GM12873 (cell line): ENCODE data around the gene EHD2.

Experiments
- TF ChIP-seq, protein P1 (sequence below): IDR thresholded peaks from 2 replicates; pipeline ENCODE4 v1.5.1; 2012; ENCODE audit warnings: low read depth, mild to moderate bottlenecking, moderate library complexity, low read length, control low read depth; ENCODE audit not compliant: insufficient read depth; ENCODE audit errors: missing control alignments

The EHD2 gene

DNA sequence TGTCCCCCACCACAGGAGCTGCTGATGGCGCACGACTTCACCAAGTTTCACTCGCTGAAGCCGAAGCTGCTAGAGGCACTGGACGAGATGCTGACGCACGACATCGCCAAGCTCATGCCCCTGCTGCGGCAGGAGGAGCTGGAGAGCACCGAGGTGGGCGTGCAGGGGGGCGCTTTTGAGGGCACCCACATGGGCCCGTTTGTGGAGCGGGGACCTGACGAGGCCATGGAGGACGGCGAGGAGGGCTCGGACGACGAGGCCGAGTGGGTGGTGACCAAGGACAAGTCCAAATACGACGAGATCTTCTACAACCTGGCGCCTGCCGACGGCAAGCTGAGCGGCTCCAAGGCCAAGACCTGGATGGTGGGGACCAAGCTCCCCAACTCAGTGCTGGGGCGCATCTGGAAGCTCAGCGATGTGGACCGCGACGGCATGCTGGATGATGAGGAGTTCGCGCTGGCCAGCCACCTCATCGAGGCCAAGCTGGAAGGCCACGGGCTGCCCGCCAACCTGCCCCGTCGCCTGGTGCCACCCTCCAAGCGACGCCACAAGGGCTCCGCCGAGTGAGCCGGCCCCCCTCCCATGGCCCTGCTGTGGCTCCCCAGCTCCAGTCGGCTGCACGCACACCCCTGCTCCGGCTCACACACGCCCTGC is 27.8 kb downstream of the EHD2 start:
- TF ChIP-seq, protein P1, sequence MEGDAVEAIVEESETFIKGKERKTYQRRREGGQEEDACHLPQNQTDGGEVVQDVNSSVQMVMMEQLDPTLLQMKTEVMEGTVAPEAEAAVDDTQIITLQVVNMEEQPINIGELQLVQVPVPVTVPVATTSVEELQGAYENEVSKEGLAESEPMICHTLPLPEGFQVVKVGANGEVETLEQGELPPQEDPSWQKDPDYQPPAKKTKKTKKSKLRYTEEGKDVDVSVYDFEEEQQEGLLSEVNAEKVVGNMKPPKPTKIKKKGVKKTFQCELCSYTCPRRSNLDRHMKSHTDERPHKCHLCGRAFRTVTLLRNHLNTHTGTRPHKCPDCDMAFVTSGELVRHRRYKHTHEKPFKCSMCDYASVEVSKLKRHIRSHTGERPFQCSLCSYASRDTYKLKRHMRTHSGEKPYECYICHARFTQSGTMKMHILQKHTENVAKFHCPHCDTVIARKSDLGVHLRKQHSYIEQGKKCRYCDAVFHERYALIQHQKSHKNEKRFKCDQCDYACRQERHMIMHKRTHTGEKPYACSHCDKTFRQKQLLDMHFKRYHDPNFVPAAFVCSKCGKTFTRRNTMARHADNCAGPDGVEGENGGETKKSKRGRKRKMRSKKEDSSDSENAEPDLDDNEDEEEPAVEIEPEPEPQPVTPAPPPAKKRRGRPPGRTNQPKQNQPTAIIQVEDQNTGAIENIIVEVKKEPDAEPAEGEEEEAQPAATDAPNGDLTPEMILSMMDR = no peak

DNA sequence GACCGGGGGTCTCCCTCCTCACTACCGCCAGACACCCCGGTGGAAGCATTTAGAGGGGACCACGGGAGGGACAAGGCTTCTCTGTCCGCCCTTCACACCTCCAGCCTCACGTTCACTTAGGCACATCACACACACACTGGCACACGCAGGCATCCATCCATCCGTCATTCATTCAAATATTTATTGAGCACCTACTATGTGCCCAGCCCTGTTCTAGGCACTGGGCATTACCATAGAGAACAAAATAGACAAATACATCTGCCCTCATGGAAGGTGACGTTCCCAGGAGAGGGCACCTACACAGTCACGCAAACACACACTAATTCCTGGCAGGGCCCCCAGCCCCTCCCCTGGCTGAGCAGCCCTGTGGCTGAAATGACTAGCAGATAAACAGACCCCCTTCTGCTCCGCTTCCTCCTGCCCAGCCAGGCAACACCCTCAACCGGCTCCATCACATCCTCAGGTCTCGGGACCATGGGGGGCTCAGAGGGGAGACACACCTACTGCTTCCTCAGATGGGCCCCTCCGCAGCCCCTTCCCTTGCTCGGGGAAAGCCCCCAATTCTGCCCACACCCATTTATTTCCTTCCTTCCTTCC is 28.4 kb downstream of the EHD2 start:
- TF ChIP-seq, protein P1 = no peak

DNA sequence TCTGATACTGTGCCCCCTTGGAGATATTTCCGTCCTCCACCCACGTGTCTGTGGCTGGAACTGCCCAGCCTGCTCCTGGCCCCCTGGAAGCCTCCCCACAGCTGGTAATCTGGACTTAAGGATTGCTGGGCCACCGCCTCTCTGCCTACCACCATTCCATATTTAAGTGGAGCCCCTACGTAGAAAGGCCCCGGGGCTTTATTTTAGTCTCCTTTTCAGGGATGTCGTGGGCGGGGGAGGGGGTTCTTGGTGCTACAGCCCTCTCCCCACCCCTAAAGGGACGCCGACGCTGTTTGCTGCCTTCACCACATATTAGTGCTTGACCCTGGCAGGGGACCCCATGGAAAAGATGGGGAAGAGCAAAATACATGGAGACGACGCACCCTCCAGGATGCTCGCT is 29.4 kb downstream of the EHD2 start:
- TF ChIP-seq, protein P1 = no peak

DNA sequence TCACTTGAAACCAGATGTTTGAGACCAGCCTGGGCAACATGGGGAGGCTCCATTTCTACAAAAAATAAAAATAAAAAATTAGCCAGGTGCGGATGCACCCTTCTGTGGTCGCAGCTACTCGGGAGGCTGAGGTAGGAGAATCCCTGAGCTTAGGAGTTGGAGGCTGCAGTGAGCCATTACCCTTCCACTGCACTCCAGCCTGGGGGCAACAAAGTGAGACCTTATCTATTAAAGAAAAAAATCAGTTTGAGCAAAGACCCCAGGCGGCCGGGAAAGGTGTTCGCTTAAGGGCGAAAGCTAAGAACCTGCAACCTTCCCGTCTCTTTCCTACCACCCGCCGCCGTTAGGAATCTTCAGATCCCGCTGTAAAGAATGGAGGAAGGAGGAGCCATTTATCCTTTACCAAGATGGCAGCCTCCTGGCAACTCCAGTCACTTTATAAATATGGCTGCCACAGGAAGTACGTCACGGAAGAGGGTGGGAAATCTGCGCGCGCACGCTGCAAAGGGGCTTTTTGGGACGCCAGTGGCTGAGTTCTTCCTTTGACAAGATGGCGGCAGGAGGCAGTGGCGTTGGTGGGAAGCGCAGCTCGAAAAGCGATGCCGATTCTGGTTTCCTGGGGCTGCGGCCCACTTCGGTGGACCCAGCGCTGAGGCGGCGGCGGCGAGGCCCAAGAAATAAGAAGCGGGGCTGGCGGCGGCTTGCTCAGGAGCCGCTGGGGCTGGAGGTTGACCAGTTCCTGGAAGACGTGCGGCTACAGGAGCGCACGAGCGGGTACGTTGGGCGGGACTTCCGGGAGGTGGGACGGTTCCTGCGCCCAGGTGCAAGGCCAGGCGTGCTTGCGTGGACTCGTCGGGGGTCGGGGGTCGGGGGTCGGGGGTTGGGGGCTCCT is 32.0 kb downstream of the EHD2 start, which contains the start of gene NOP53:
NOP53 (plus strand) TSS at position 537 of the 892 bp plus-strand sequence; CDS start at position 551, 14 bp downstream.
- TF ChIP-seq, protein P1 = no peak

DNA sequence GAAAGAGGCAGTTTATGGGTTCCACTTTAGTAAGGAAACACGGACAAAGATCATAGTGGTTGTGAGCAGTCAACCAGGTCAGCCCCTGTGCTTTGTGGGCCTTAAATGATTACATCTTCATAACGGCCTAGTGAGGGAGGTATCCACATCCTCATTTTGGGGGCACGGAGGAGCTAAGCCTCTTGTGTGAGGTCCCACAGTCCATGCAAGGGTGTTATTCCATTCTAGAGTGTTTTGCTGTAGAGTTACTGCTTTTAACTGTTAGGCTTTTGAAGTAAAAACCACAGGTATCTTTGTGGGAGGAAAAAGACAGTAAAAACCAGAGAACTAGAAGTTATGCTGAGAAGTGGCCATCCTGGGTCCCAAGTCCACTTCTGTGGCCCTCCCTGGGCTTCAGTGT is 36.1 kb downstream of the EHD2 start:
- TF ChIP-seq, protein P1 = no peak

DNA sequence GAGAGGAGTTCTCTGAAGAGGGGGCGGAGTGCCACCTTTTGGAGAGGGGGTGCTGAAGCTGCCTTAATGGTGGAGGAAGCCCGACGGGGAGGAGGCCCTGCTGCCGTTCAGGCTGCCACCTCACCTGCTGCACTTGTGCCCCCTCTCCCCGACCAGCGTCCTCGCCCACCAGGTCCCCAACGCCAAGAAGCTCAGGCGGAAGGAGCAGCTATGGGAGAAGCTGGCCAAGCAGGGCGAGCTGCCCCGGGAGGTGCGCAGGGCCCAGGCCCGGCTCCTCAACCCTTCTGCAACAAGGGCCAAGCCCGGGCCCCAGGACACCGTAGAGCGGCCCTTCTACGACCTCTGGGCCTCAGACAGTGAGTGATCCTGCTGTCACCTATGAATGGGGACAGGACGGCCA is 37.5 kb downstream of the EHD2 start:
- TF ChIP-seq, protein P1 = no peak
